ENCODE data around the gene ATXN7. TPM values are rescaled to one million over a fixed set of nuclear protein-coding genes. Genes with fewer than 3 reads are reported as not detected.
A peak's percentile ranks its signal among the peaks of the same experiment; 100 is the strongest.

ATXN7 gene
- total RNA-seq, 2 experiments from 2014 or later: 15.2 to 35.2 TPM

- no peaks in the 10 kb centered on the region for H3K9me3 ChIP-seq (ENCODE audit: low read length)
- peaks cover 11% of the 10 kb centered on the region; the same call in 1 of the 2 replicates for H4K20me1 ChIP-seq (ENCODE audit: insufficient read depth, low read length)
- ChIA-PET CTCF (ENCODE audit: unreplicated experiment) (interaction anchor here (0.6 to 0.7 kb wide), 3 partner anchors 15 to 1648 kb away, joined by 3 read pairs; no protein-coding TSS in a partner anchor), POLR2A (interaction anchor here (0.6 to 3.7 kb wide), 7 partner anchors 11 to 461 kb away, joined by 3 to 22 read pairs (median 6); partner anchors contain the start of gene PRICKLE2)
- peaks cover 41% of the 10 kb centered on the region for H3K79me2 ChIP-seq (ENCODE audit: insufficient read depth, low read depth, low read length)
- peaks cover 22% of the 10 kb centered on the region for H3K4me1 ChIP-seq (ENCODE audit: insufficient read depth, low read length, poor library complexity, severe bottlenecking)
- peak; percentile 90 for DNase-seq (ENCODE audit: low spot score)
- BruUV-seq (replicated peaks): no TSS peak
- H3K36me3 ChIP-seq (ENCODE audit: insufficient read depth, low read length): peaks cover 38% of the 10 kb centered on the region
- TF ChIP-seq CTCF (conservative IDR thresholded peaks at IDR 0.05; ENCODE audit: low read length) (peak; percentile 97), EZH2phosphoT487 (IDR thresholded peaks at IDR 0.05; ENCODE audit: borderline replicate concordance, low read depth, low read length) (no peak)
- peak within 1 kb of the TSS; percentile 99 for H2AFZ ChIP-seq (ENCODE audit: low read length)
- H3K4me2 ChIP-seq (ENCODE audit: low read length): peak within 1 kb of the TSS; percentile 90
- intact Hi-C loops (cut with micrococcal nuclease; ENCODE audit: unreplicated experiment): loop anchor here (2.0 kb wide), 1 partner anchor 201 kb away; the partner anchor contains the start of gene PRICKLE2
- peak within 1 kb of the TSS; percentile 93 for H3K4me3 ChIP-seq (ENCODE audit: low read depth, low read length, poor library complexity, severe bottlenecking)
- peak within 1 kb of the TSS; percentile 50 for H3K27ac ChIP-seq (ENCODE audit: low read depth, low read length, poor library complexity, severe bottlenecking)
- H3K9me2 ChIP-seq (ENCODE audit: insufficient read depth, low read length): no peaks in the 10 kb centered on the region
Observed at GRCh38 chr3:64023187-64023860, 159.7 kb downstream of the ATXN7 start, which contains the start of gene PSMD6. Gene PSMD6, minus strand, starts transcription at chr3:64023494. Its CDS starts 75 bp downstream, at chr3:64023419.

GRCh38 chr3:64023861-64024223, 160.2 kb downstream of the ATXN7 start:
- H3K9me2 ChIP-seq (ENCODE audit: insufficient read depth, low read length): no peaks in the 10 kb centered on the region
- H3K9me3 ChIP-seq (ENCODE audit: low read length): no peaks in the 10 kb centered on the region
- peaks cover 22% of the 10 kb centered on the region for H3K4me1 ChIP-seq (ENCODE audit: insufficient read depth, low read length, poor library complexity, severe bottlenecking)
- peaks cover 41% of the 10 kb centered on the region for H3K79me2 ChIP-seq (ENCODE audit: insufficient read depth, low read depth, low read length)
- ChIA-PET POLR2A (interaction anchor here (0.6 to 3.7 kb wide), 7 partner anchors 11 to 461 kb away, joined by 3 to 22 read pairs (median 6); partner anchors contain the start of gene PRICKLE2), CTCF (ENCODE audit: unreplicated experiment) (interaction anchor here (0.7 kb wide), 1 partner anchor 16 kb away, joined by 3 read pairs; no protein-coding TSS in a partner anchor)
- no peak for TF ChIP-seq EZH2phosphoT487 (IDR thresholded peaks at IDR 0.05; ENCODE audit: borderline replicate concordance, low read depth, low read length)
- TF ChIP-seq CTCF (conservative IDR thresholded peaks at IDR 0.05; ENCODE audit: low read length): no peak
- no peak overlapping the region for H3K27ac ChIP-seq (ENCODE audit: low read depth, low read length, poor library complexity, severe bottlenecking)
- H3K36me3 ChIP-seq (ENCODE audit: insufficient read depth, low read length): peaks cover 33% of the 10 kb centered on the region
- peak overlapping the region; percentile 71 for H3K4me2 ChIP-seq (ENCODE audit: low read length)
- intact Hi-C loops (cut with micrococcal nuclease; ENCODE audit: unreplicated experiment): loop anchor here (2.0 kb wide), 1 partner anchor 201 kb away; the partner anchor contains the start of gene PRICKLE2
- BruUV-seq (replicated peaks): no TSS peak
- peaks cover 11% of the 10 kb centered on the region; the same call in 1 of the 2 replicates for H4K20me1 ChIP-seq (ENCODE audit: insufficient read depth, low read length)
- peak; percentile 8 for DNase-seq (ENCODE audit: low spot score)
- peak overlapping the region; percentile 99 for H2AFZ ChIP-seq (ENCODE audit: low read length)
- H3K4me3 ChIP-seq (ENCODE audit: low read depth, low read length, poor library complexity, severe bottlenecking): peak overlapping the region; percentile 93

Data from OCI-LY7 (cell line).